Astrocyte (in vitro differentiated cells and primary cell): ENCODE results near the gene PLD4. TPM values are rescaled to one million over a fixed set of nuclear protein-coding genes. Genes with fewer than 3 reads are reported as not detected.

Experiments
- DNase-seq: peaks from one replicate; pipeline ENCODE4 v3.0.0-alpha.2; 2010; ENCODE audit warnings: low read depth
- FAIRE-seq: peaks from 2 replicates; lab custom pipeline; 2011; peaks lifted over from hg19 to GRCh38; lab: Jason Lieb, UNC
- H2AFZ ChIP-seq: 2 replicates; pipeline ENCODE4 v1.6.0; 2012; ENCODE audit warnings: low read depth, low read length, inconsistent platforms
- H3K27ac ChIP-seq: 2 replicates; pipeline ENCODE4 v1.5.1; 2011; ENCODE audit warnings: low read depth, low read length, inconsistent platforms
- H3K27me3 ChIP-seq: 2 replicates; pipeline ENCODE4 v1.6.0; 2011; ENCODE audit warnings: low read length, inconsistent platforms; ENCODE audit not compliant: insufficient read depth
- H3K36me3 ChIP-seq: 2 replicates; pipeline ENCODE4 v1.5.1; 2011; ENCODE audit warnings: low read length, inconsistent platforms; ENCODE audit not compliant: insufficient read depth
- H3K4me1 ChIP-seq: 2 replicates; pipeline ENCODE4 v1.5.1; 2011; ENCODE audit warnings: low read length, inconsistent platforms; ENCODE audit not compliant: insufficient read depth
- H3K4me2 ChIP-seq: 2 replicates; pipeline ENCODE4 v1.6.0; 2012; ENCODE audit warnings: low read length, inconsistent platforms
- H3K4me3 ChIP-seq: 2 replicates; pipeline ENCODE4 v1.5.1; 2011; ENCODE audit warnings: low read depth, mild to moderate bottlenecking, low read length, inconsistent platforms; ENCODE audit not compliant: insufficient read depth
- H3K79me2 ChIP-seq: 2 replicates; pipeline ENCODE4 v1.6.0; 2012; ENCODE audit warnings: mild to moderate bottlenecking, low read length, inconsistent platforms; ENCODE audit not compliant: insufficient read depth
- H3K9ac ChIP-seq: 2 replicates; pipeline ENCODE4 v1.6.0; 2012; ENCODE audit warnings: mild to moderate bottlenecking, low read length, inconsistent platforms
- H3K9me3 ChIP-seq: 2 replicates; pipeline ENCODE4 v1.5.1; 2012; ENCODE audit warnings: low read depth, mild to moderate bottlenecking, low read length, inconsistent platforms; ENCODE audit not compliant: insufficient read depth
- H4K20me1 ChIP-seq: 2 replicates; pipeline ENCODE4 v1.6.0; 2012; ENCODE audit warnings: low read length, inconsistent platforms; ENCODE audit not compliant: insufficient read depth
- H3K27ac Mint-ChIP-seq: one replicate; pipeline ENCODE4 v1.8.0; 2021; ENCODE audit warnings: mild to moderate bottlenecking, mixed read lengths; ENCODE audit not compliant: unreplicated experiment
- H3K27me3 Mint-ChIP-seq: one replicate; pipeline ENCODE4 v1.8.0; 2021; ENCODE audit warnings: low read depth, mixed read lengths; ENCODE audit not compliant: unreplicated experiment
- H3K36me3 Mint-ChIP-seq: one replicate; pipeline ENCODE4 v1.8.0; 2021; ENCODE audit warnings: low read depth, mixed read lengths; ENCODE audit not compliant: unreplicated experiment
- H3K4me1 Mint-ChIP-seq: one replicate; pipeline ENCODE4 v1.8.0; 2021; ENCODE audit warnings: low read depth, mixed read lengths; ENCODE audit not compliant: unreplicated experiment
- H3K4me3 Mint-ChIP-seq: one replicate; pipeline ENCODE4 v1.8.0; 2021; ENCODE audit warnings: mild to moderate bottlenecking, moderate library complexity, mixed read lengths; ENCODE audit not compliant: unreplicated experiment
- H3K9me3 Mint-ChIP-seq: one replicate; pipeline ENCODE4 v1.8.0; 2021; ENCODE audit warnings: mild to moderate bottlenecking, mixed read lengths; ENCODE audit not compliant: unreplicated experiment
- EZH2 ChIP-seq: IDR thresholded peaks from 2 replicates; pipeline ENCODE4 v1.6.1; 2012; ENCODE audit warnings: mild to moderate bottlenecking, low read length, inconsistent platforms; ENCODE audit not compliant: insufficient read depth
- total RNA-seq: library from RNA; stranded (reverse); gene quantifications from 2 replicates; pipeline ENCODE4 v1.2.1, GENCODE V29; 2021
- TF ChIP-seq, protein P1 (sequence below): IDR thresholded peaks from 2 replicates; pipeline ENCODE4 v1.5.1; 2011; ENCODE audit warnings: low read depth, mild to moderate bottlenecking, inconsistent platforms, low read length, moderate library complexity; ENCODE audit not compliant: insufficient read depth

Gene PLD4
- total RNA-seq, 1 donor from 2014 or later: 0.14 TPM

DNA sequence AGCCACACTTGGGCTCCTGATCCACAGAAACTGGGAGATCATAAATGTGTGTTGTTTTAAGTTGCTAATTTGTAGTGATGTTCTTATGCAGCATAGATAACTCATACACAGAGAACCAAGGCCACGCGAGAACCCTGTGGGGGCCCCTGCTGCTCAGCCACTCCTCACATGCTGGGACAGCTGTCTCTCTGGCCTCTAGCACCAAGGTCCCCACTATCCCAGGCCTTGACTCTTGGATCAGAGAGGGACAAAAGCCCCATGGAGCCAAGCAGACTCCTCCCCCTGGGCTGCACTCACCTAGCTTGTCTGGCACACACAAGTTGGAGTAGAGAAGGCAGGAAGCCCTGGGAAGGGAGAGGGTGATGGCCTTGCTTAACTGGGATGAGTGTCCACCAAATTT, 11.3 kb downstream of the PLD4 start:
- Histone ChIP-seq H3K27me3 (peaks cover 23% of the 10 kb centered on the region), H3K4me2 (no peak overlapping the region), H4K20me1 (no peaks in the 10 kb centered on the region), H2AFZ (no peak overlapping the region), H3K4me1 (peaks cover 6% of the 10 kb centered on the region), H3K27ac (no peak overlapping the region), H3K9me3 (no peaks in the 10 kb centered on the region), H3K4me3 (no peak overlapping the region), H3K79me2 (no peaks in the 10 kb centered on the region), H3K9ac (no peak overlapping the region), H3K36me3 (no peaks in the 10 kb centered on the region)
- Mint-ChIP-seq H3K4me3 (no peak overlapping the region), H3K4me1 (no peaks in the 10 kb centered on the region), H3K27ac (no peak overlapping the region), H3K9me3 (peaks cover 2% of the 10 kb centered on the region), H3K27me3 (peaks cover 68% of the 10 kb centered on the region), H3K36me3 (peaks cover 16% of the 10 kb centered on the region)
- no peak for TF ChIP-seq EZH2
- TF ChIP-seq, protein P1, sequence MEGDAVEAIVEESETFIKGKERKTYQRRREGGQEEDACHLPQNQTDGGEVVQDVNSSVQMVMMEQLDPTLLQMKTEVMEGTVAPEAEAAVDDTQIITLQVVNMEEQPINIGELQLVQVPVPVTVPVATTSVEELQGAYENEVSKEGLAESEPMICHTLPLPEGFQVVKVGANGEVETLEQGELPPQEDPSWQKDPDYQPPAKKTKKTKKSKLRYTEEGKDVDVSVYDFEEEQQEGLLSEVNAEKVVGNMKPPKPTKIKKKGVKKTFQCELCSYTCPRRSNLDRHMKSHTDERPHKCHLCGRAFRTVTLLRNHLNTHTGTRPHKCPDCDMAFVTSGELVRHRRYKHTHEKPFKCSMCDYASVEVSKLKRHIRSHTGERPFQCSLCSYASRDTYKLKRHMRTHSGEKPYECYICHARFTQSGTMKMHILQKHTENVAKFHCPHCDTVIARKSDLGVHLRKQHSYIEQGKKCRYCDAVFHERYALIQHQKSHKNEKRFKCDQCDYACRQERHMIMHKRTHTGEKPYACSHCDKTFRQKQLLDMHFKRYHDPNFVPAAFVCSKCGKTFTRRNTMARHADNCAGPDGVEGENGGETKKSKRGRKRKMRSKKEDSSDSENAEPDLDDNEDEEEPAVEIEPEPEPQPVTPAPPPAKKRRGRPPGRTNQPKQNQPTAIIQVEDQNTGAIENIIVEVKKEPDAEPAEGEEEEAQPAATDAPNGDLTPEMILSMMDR: no peak
- FAIRE-seq (no peak), DNase-seq (no peak)

DNA sequence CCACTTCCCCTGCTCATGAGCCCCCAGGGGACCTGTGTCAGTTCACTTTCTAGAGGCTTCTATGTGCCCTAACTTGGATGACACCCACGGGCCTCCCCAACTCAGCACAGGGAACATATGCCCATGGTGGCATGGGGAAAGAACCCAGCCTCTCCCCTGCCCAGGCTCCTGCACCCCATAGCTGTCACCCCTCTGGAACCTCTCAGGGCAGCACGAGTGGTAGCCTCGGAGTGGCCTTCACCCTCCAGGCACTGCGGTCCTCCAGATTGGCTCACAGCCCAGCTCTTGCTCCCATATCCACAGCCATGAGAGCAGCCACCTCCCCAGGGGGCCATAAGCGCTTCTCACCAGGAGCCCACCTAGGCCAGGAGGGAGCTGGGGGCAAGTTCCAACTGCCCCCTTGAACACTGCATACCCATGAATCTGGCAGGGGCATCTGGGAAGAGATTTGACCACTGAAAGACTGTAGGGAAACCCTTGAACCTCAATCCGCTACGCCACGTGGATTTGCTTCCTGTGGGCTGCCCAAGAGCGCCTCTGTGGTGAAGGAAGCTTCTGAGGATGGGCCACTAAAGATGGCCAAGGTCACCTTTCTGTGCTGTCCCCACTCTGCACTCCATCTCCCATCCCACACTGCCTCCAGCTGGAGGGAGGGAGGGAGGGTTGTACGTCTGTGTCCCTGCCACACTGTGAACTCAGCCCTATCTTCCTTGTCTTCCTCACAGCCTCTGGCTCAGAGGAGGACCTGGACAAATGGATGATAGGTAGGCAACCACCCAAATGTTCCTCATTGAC, 11.9 kb downstream of the PLD4 start:
- DNase-seq: no peak
- Histone ChIP-seq H3K36me3 (no peaks in the 10 kb centered on the region), H3K9ac (no peak overlapping the region), H3K79me2 (no peaks in the 10 kb centered on the region), H3K27me3 (peaks cover 23% of the 10 kb centered on the region), H4K20me1 (no peaks in the 10 kb centered on the region), H3K4me2 (no peak overlapping the region), H3K9me3 (no peaks in the 10 kb centered on the region), H3K27ac (no peak overlapping the region), H3K4me3 (no peak overlapping the region), H2AFZ (no peak overlapping the region), H3K4me1 (peaks cover 6% of the 10 kb centered on the region)
- no peak overlapping the region for H3K4me3 Mint-ChIP-seq
- peaks cover 21% of the 10 kb centered on the region for H3K36me3 Mint-ChIP-seq
- TF ChIP-seq EZH2: no peak
- TF ChIP-seq, protein P1: no peak
- no peaks in the 10 kb centered on the region for H3K4me1 Mint-ChIP-seq
- H3K9me3 Mint-ChIP-seq: peaks cover 2% of the 10 kb centered on the region
- peaks cover 65% of the 10 kb centered on the region for H3K27me3 Mint-ChIP-seq
- no peak for FAIRE-seq
- no peak overlapping the region for H3K27ac Mint-ChIP-seq

DNA sequence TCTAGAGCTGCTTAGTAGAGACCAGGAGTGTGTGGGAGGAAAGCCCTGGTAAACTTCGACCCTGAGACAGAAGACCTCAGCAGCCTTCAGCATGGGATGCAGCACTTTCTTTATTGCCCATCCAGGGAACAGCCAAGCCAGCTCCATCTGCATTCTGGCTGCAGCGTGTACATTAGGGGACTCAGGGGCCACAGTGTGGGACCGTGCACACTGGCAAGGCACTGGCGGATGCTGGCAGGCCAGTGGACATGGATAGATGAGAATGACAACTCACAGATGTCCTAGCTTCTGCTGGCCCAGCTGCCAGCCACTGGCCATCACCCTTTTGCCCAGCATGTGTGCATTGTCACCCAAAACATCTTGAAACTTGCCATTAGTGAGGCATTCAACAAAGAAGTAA, 12.5 kb downstream of the PLD4 start:
- Mint-ChIP-seq H3K4me3 (no peak overlapping the region), H3K27ac (no peak overlapping the region), H3K36me3 (peaks cover 21% of the 10 kb centered on the region), H3K9me3 (peaks cover 2% of the 10 kb centered on the region), H3K27me3 (peaks cover 64% of the 10 kb centered on the region), H3K4me1 (no peaks in the 10 kb centered on the region)
- no peaks in the 10 kb centered on the region for H3K36me3 ChIP-seq
- no peak for FAIRE-seq
- H4K20me1 ChIP-seq: no peaks in the 10 kb centered on the region
- H3K4me2 ChIP-seq: no peak overlapping the region
- no peak overlapping the region for H3K27ac ChIP-seq
- peaks cover 18% of the 10 kb centered on the region for H3K27me3 ChIP-seq
- H3K9ac ChIP-seq: no peak overlapping the region
- H2AFZ ChIP-seq: no peak overlapping the region
- DNase-seq: no peak
- peaks cover 6% of the 10 kb centered on the region for H3K4me1 ChIP-seq
- TF ChIP-seq, protein P1: no peak
- TF ChIP-seq EZH2: no peak
- no peak overlapping the region for H3K4me3 ChIP-seq
- H3K79me2 ChIP-seq: no peaks in the 10 kb centered on the region
- H3K9me3 ChIP-seq: no peaks in the 10 kb centered on the region
